ENCODE measurements around the gene PCDH11X.
"Not testable (repeated sequence)": the region's sequence is repeated elsewhere in the genome, so short reads cannot be mapped to it uniquely, and the experiment has no call there.

GRCh38 chrX:91779135-91779534, at the start of gene PCDH11X:
- not testable (repeated sequence) for TF ChIP-seq POLR2AphosphoS5, EP300 (IDR thresholded peaks at IDR 0.05)
- TF ChIP-seq, protein P1, sequence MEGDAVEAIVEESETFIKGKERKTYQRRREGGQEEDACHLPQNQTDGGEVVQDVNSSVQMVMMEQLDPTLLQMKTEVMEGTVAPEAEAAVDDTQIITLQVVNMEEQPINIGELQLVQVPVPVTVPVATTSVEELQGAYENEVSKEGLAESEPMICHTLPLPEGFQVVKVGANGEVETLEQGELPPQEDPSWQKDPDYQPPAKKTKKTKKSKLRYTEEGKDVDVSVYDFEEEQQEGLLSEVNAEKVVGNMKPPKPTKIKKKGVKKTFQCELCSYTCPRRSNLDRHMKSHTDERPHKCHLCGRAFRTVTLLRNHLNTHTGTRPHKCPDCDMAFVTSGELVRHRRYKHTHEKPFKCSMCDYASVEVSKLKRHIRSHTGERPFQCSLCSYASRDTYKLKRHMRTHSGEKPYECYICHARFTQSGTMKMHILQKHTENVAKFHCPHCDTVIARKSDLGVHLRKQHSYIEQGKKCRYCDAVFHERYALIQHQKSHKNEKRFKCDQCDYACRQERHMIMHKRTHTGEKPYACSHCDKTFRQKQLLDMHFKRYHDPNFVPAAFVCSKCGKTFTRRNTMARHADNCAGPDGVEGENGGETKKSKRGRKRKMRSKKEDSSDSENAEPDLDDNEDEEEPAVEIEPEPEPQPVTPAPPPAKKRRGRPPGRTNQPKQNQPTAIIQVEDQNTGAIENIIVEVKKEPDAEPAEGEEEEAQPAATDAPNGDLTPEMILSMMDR (IDR thresholded peaks at IDR 0.05), result not testable (repeated sequence)

Data from upper lobe of left lung (tissue), 4 donors.